ENCODE results near the gene PDE4D. TPM values are rescaled to one million over a fixed set of nuclear protein-coding genes. Genes with fewer than 3 reads are reported as not detected.
A peak's percentile ranks its signal among the peaks of the same experiment; 100 is the strongest.

The PDE4D gene
- 1.7 to 3.3 TPM (median 2.0 TPM) in 3 replicates for total RNA-seq (2021)
- Bru-seq, nascent RNA = percentile 31 among the genes with signal in this experiment
- long read RNA-seq, experiment 1, partial matches to known transcripts = 3 of 11 reads
- long read RNA-seq, experiment 1, other reads (novel, unspliced or antisense) = 8 of 11 reads
- long read RNA-seq, experiment 2 = 0 reads
- long read RNA-seq, experiment 3, partial matches to known transcripts = 0 of 1 reads
- long read RNA-seq, experiment 3, other reads (novel, unspliced or antisense) = 1 of 1 reads

GRCh38 chr5:59893429-59894227 lies at the start of gene PDE4D:
Gene PDE4D, minus strand, starts transcription at chr5:59893726.
- POLR2A ChIA-PET = no interaction called here
- peaks cover 23% of the 10 kb centered on the region for H3K4me1 Mint-ChIP-seq
- H3K36me3 Mint-ChIP-seq = no peaks in the 10 kb centered on the region
- peak; percentile 90 for ATAC-seq
- H3K27me3 Mint-ChIP-seq (ENCODE audit: low read depth) = peaks cover 66% of the 10 kb centered on the region
- TF ChIP-seq MYBL2 (CRISPR knock-in tag; IDR thresholded peaks at IDR 0.05) (no peak), FOXP4 (CRISPR knock-in tag; IDR thresholded peaks at IDR 0.05) (peak; percentile 58; the same call in 1 of the 2 replicates), SOX15 (CRISPR knock-in tag; IDR thresholded peaks at IDR 0.05) (no peak), STAT6 (CRISPR knock-in tag; conservative IDR thresholded peaks at IDR 0.05; ENCODE audit: low read depth) (no peak), TEAD4 (CRISPR knock-in tag; IDR thresholded peaks at IDR 0.05) (0 out of 2 replicates have a peak, but pooled peaks have one; percentile 34), TEAD1 (CRISPR knock-in tag; IDR thresholded peaks at IDR 0.05) (peak; percentile 75; the same call in 1 of the 2 replicates), NFE2L1 (CRISPR knock-in tag; IDR thresholded peaks at IDR 0.05) (no peak), SP1 (CRISPR knock-in tag; conservative IDR thresholded peaks at IDR 0.05) (0 out of 2 replicates have a peak, but pooled peaks have one; percentile 35), FOXP1 (CRISPR knock-in tag; IDR thresholded peaks at IDR 0.05; ENCODE audit: borderline replicate concordance) (peak; percentile 40; the same call in 1 of the 2 replicates), CREM (CRISPR knock-in tag; IDR thresholded peaks at IDR 0.05) (no peak), ZBTB21 (CRISPR knock-in tag; IDR thresholded peaks at IDR 0.05; ENCODE audit: borderline replicate concordance) (peak; percentile 62; the same call in 1 of the 2 replicates), ESRRA (CRISPR knock-in tag; IDR thresholded peaks at IDR 0.05; ENCODE audit: borderline replicate concordance) (no peak), ATF3 (CRISPR knock-in tag; conservative IDR thresholded peaks at IDR 0.05) (no peak), USF1 (CRISPR knock-in tag; IDR thresholded peaks at IDR 0.05) (0 out of 2 replicates have a peak, but pooled peaks have one; percentile 14), FOXK1 (CRISPR knock-in tag; IDR thresholded peaks at IDR 0.05) (no peak; the same call in 1 of the 2 replicates)
- TF ChIP-seq, protein P1, sequence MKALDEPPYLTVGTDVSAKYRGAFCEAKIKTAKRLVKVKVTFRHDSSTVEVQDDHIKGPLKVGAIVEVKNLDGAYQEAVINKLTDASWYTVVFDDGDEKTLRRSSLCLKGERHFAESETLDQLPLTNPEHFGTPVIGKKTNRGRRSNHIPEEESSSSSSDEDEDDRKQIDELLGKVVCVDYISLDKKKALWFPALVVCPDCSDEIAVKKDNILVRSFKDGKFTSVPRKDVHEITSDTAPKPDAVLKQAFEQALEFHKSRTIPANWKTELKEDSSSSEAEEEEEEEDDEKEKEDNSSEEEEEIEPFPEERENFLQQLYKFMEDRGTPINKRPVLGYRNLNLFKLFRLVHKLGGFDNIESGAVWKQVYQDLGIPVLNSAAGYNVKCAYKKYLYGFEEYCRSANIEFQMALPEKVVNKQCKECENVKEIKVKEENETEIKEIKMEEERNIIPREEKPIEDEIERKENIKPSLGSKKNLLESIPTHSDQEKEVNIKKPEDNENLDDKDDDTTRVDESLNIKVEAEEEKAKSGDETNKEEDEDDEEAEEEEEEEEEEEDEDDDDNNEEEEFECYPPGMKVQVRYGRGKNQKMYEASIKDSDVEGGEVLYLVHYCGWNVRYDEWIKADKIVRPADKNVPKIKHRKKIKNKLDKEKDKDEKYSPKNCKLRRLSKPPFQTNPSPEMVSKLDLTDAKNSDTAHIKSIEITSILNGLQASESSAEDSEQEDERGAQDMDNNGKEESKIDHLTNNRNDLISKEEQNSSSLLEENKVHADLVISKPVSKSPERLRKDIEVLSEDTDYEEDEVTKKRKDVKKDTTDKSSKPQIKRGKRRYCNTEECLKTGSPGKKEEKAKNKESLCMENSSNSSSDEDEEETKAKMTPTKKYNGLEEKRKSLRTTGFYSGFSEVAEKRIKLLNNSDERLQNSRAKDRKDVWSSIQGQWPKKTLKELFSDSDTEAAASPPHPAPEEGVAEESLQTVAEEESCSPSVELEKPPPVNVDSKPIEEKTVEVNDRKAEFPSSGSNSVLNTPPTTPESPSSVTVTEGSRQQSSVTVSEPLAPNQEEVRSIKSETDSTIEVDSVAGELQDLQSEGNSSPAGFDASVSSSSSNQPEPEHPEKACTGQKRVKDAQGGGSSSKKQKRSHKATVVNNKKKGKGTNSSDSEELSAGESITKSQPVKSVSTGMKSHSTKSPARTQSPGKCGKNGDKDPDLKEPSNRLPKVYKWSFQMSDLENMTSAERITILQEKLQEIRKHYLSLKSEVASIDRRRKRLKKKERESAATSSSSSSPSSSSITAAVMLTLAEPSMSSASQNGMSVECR (CRISPR knock-in tag; IDR thresholded peaks at IDR 0.05; ENCODE audit: borderline replicate concordance) = peak; percentile 85
- TF ChIP-seq, protein P2, sequence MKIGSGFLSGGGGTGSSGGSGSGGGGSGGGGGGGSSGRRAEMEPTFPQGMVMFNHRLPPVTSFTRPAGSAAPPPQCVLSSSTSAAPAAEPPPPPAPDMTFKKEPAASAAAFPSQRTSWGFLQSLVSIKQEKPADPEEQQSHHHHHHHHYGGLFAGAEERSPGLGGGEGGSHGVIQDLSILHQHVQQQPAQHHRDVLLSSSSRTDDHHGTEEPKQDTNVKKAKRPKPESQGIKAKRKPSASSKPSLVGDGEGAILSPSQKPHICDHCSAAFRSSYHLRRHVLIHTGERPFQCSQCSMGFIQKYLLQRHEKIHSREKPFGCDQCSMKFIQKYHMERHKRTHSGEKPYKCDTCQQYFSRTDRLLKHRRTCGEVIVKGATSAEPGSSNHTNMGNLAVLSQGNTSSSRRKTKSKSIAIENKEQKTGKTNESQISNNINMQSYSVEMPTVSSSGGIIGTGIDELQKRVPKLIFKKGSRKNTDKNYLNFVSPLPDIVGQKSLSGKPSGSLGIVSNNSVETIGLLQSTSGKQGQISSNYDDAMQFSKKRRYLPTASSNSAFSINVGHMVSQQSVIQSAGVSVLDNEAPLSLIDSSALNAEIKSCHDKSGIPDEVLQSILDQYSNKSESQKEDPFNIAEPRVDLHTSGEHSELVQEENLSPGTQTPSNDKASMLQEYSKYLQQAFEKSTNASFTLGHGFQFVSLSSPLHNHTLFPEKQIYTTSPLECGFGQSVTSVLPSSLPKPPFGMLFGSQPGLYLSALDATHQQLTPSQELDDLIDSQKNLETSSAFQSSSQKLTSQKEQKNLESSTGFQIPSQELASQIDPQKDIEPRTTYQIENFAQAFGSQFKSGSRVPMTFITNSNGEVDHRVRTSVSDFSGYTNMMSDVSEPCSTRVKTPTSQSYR (CRISPR knock-in tag; IDR thresholded peaks at IDR 0.05) = peak; percentile 29; the same call in 1 of the 2 replicates
- TF ChIP-seq, protein P3, sequence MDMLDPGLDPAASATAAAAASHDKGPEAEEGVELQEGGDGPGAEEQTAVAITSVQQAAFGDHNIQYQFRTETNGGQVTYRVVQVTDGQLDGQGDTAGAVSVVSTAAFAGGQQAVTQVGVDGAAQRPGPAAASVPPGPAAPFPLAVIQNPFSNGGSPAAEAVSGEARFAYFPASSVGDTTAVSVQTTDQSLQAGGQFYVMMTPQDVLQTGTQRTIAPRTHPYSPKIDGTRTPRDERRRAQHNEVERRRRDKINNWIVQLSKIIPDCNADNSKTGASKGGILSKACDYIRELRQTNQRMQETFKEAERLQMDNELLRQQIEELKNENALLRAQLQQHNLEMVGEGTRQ (CRISPR knock-in tag; IDR thresholded peaks at IDR 0.05) = 0 out of 2 replicates have a peak, but pooled peaks have one; percentile 4
- TF ChIP-seq, protein P4, sequence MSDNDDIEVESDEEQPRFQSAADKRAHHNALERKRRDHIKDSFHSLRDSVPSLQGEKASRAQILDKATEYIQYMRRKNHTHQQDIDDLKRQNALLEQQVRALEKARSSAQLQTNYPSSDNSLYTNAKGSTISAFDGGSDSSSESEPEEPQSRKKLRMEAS (CRISPR knock-in tag; IDR thresholded peaks at IDR 0.05) = peak; percentile 76
- CTCF ChIA-PET = interaction anchor here (1.0 kb wide), 3 partner anchors 77 to 84 kb away, joined by 3 to 5 read pairs (median 3); no protein-coding TSS in a partner anchor
- peak within 1 kb of the TSS; percentile 79 for H3K4me3 Mint-ChIP-seq
- H3K9me3 Mint-ChIP-seq = no peaks in the 10 kb centered on the region
- DNase-seq (ENCODE audit: low spot score) = peak; percentile 87
- H3K27ac Mint-ChIP-seq = no peak within 1 kb of the TSS
